Tibial nerve (tissue), 4 donors: ENCODE data around the gene CRTC1. TPM values are rescaled to one million over a fixed set of nuclear protein-coding genes. Genes with fewer than 3 reads are reported as not detected.

Experiments
- DNase-seq, 2 donors: peaks; one replicate each; pipeline ENCODE4 v3.0.0-alpha.2; 2019; ENCODE audit warnings: low spot score in 2 of 2
- H3K27ac ChIP-seq, 4 donors: fragments of 200-600 bp; sonication (generic) in 3 of 4; one replicate each; pipeline ENCODE4 v1.5.1; 2017 to 2019; ENCODE audit warnings: mild to moderate bottlenecking in 1 of 4
- H3K27me3 ChIP-seq, 2 donors: fragments of 200-600 bp; sonication (generic) in 1 of 2; one replicate each; pipeline versions ENCODE4 v1.5.1 to v1.6.0; 2017 to 2019
- H3K36me3 ChIP-seq, 3 donors: fragments of 200-600 bp; sonication (generic); one replicate each; pipeline ENCODE4 v1.5.1; 2018 to 2019
- H3K4me1 ChIP-seq, 4 donors: fragments of 200-600 bp; sonication (generic) in 3 of 4; one replicate each; pipeline ENCODE4 v1.5.1; 2017 to 2019
- H3K4me3 ChIP-seq, 4 donors: fragments of 200-600 bp; sonication (generic) in 3 of 4; one replicate each; pipeline ENCODE4 v1.5.1; 2017 to 2019; ENCODE audit warnings: mild to moderate bottlenecking in 1 of 4, moderate library complexity in 1 of 4
- H3K9me3 ChIP-seq, 4 donors: fragments of 200-600 bp; sonication (generic) in 3 of 4; one replicate each; pipeline ENCODE4 v1.5.1; 2017 to 2019
- EP300 ChIP-seq, 2 donors: sonication (generic); formaldehyde crosslinking; IDR thresholded peaks; one replicate each; pipeline ENCODE4 v1.6.1; 2017; ENCODE audit warnings: antibody characterized with exemption in 2 of 2, mild to moderate bottlenecking in 1 of 2
- POLR2A ChIP-seq, 2 donors: fragments of 450-650 bp; IDR thresholded peaks; one replicate each; pipeline ENCODE4 v1.6.1; 2017; ENCODE audit warnings: antibody characterized with exemption in 2 of 2, mild to moderate bottlenecking in 2 of 2, moderate library complexity in 2 of 2
- WGBS, 2 donors: methylation state at CpG; one replicate each; pipeline ENCODE4 v1.1.5; 2018; 5-methylcytosine and 5-hydroxymethylcytosine counted together
- total RNA-seq, 4 donors: library from RNA; depleted of rRNA; stranded (reverse); fragments of >200 nt; gene quantifications; one replicate each; pipeline ENCODE4 v1.1.0, GENCODE V29; 2016
- TF ChIP-seq, protein P1 (sequence below), 5 experiments: fragments of 200-600 bp in 3 of 5; fragments of 450-650 bp in 2 of 5; sonication (generic) in 3 of 5; IDR thresholded peaks; one replicate each; pipeline ENCODE4 v1.5.1; 2016 to 2019; ENCODE audit warnings: antibody characterized with exemption in 5 of 5, mild to moderate bottlenecking in 3 of 5, moderate library complexity in 2 of 5

Gene CRTC1
- total RNA-seq, 4 donors from 2014 or later: 4.0 to 7.8 (median 6.7) TPM

- peak; percentile 64 to 69 for DNase-seq
- H3K36me3 ChIP-seq: no peaks in the 10 kb centered on the region
- WGBS, 2 donors: 5% methylated on average over 23 to 25 of the region's 25 CpGs
- peak overlapping the region in 3 of 4 donors; percentile 4 to 40 (median 22) for H3K4me3 ChIP-seq
- H3K4me1 ChIP-seq: peaks cover 0 to 80% (median 52%) of the 10 kb centered on the region in 4 donors
- no peaks in the 10 kb centered on the region for H3K9me3 ChIP-seq
- peak overlapping the region; percentile 61 to 95 (median 93) for H3K27ac ChIP-seq
- TF ChIP-seq, protein P1, sequence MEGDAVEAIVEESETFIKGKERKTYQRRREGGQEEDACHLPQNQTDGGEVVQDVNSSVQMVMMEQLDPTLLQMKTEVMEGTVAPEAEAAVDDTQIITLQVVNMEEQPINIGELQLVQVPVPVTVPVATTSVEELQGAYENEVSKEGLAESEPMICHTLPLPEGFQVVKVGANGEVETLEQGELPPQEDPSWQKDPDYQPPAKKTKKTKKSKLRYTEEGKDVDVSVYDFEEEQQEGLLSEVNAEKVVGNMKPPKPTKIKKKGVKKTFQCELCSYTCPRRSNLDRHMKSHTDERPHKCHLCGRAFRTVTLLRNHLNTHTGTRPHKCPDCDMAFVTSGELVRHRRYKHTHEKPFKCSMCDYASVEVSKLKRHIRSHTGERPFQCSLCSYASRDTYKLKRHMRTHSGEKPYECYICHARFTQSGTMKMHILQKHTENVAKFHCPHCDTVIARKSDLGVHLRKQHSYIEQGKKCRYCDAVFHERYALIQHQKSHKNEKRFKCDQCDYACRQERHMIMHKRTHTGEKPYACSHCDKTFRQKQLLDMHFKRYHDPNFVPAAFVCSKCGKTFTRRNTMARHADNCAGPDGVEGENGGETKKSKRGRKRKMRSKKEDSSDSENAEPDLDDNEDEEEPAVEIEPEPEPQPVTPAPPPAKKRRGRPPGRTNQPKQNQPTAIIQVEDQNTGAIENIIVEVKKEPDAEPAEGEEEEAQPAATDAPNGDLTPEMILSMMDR (IDR thresholded peaks at IDR 0.05): no peak
- peak in 1 of 2 donors; percentile 3 for TF ChIP-seq EP300 (IDR thresholded peaks at IDR 0.05)
- no peaks in the 10 kb centered on the region for H3K27me3 ChIP-seq
These were observed 34.0 kb upstream of the CRTC1 start for GRCh38 chr19:18649371-18650020.

GRCh38 chr19:18650021-18650390, 33.5 kb upstream of the CRTC1 start:
- Histone ChIP-seq H3K4me1 (peaks cover 0 to 75% (median 50%) of the 10 kb centered on the region in 4 donors), H3K9me3 (no peaks in the 10 kb centered on the region), H3K36me3 (no peaks in the 10 kb centered on the region), H3K4me3 (peak overlapping the region in 3 of 4 donors; percentile 4 to 40 (median 22)), H3K27ac (peak overlapping the region; percentile 61 to 95 (median 93)), H3K27me3 (no peaks in the 10 kb centered on the region)
- DNase-seq: peak; percentile 54 to 58
- WGBS, 2 donors: 3 to 10% methylated on average over 16 to 17 of the region's 17 CpGs
- TF ChIP-seq, protein P1 (IDR thresholded peaks at IDR 0.05): no peak
- TF ChIP-seq EP300 (IDR thresholded peaks at IDR 0.05) (no peak), POLR2A (IDR thresholded peaks at IDR 0.05) (no peak)

- H3K4me3 ChIP-seq: peak overlapping the region in 2 of 4 donors; percentile 22 to 40
- H3K36me3 ChIP-seq: no peaks in the 10 kb centered on the region
- peak overlapping the region; percentile 61 to 95 (median 93) for H3K27ac ChIP-seq
- H3K9me3 ChIP-seq: no peaks in the 10 kb centered on the region
- TF ChIP-seq, protein P1 (IDR thresholded peaks at IDR 0.05): no peak
- TF ChIP-seq POLR2A (IDR thresholded peaks at IDR 0.05) (peak in 1 of 2 donors; percentile 20), EP300 (IDR thresholded peaks at IDR 0.05) (peak; percentile 57 to 89)
- H3K4me1 ChIP-seq: peaks cover 0 to 70% (median 47%) of the 10 kb centered on the region in 4 donors
- DNase-seq: peak; percentile 72 to 81
- 15 to 31% methylated on average over 25 to 30 of the region's 34 CpGs for WGBS, 2 donors
- no peaks in the 10 kb centered on the region for H3K27me3 ChIP-seq
These were observed 32.9 kb upstream of the CRTC1 start for GRCh38 chr19:18650468-18651041.

DNA sequence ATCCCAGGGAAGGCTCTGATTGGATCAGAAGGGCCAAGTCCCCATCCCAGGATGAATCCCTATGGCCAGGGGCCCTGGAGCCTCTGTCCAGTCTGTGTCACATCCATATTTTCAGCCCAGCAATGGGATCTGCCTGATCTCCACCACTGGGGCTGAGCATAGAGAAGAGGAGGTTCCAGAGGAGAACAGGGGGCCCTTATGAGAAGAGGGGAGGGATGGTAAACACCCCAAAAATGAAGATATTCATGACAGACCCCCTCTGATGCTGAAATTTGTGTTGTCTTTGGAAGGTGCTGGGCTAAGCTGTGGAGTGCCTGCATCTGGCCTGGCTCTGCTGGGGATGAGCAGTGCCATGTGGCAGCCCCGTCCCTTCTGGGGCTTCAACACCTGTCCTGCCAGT, 32.2 kb upstream of the CRTC1 start:
- H3K4me1 ChIP-seq: peaks cover 0 to 69% (median 45%) of the 10 kb centered on the region in 4 donors

More for the DNA sequence above, 32.2 kb upstream of the CRTC1 start:
- no peak for DNase-seq
- Histone ChIP-seq H3K9me3 (no peaks in the 10 kb centered on the region), H3K4me3 (no peak overlapping the region), H3K36me3 (no peaks in the 10 kb centered on the region), H3K27ac (peak overlapping the region; percentile 61 to 95 (median 93)), H3K27me3 (no peaks in the 10 kb centered on the region)
- 89 to 100% methylated on average over 1 of the region's 1 CpG for WGBS, 2 donors
- no peak for TF ChIP-seq EP300 (IDR thresholded peaks at IDR 0.05)
- TF ChIP-seq, protein P1 (IDR thresholded peaks at IDR 0.05): no peak
- TF ChIP-seq POLR2A (IDR thresholded peaks at IDR 0.05): no peak
